H1 (cell line): ENCODE results near the gene CUX1. TPM values are rescaled to one million over a fixed set of nuclear protein-coding genes. Genes with fewer than 3 reads are reported as not detected.

Source experiments
- CTCF ChIA-PET: fragments of 300-600 bp; sonication (Branson Sonifier 250); formaldehyde crosslinking; loops from one replicate; lab custom pipeline; 2021; ENCODE audit not compliant: partially characterized antibody; lab: Charles Lee
- POLR2A ChIA-PET: fragments of 300-600 bp; sonication (Branson Sonifier 250); formaldehyde crosslinking; loops from one replicate; lab custom pipeline; 2021; ENCODE audit warnings: inconsistent platforms; ENCODE audit not compliant: partially characterized antibody; lab: Charles Lee
- DNase-seq, 2 experiments: peaks; one replicate each; pipeline versions ENCODE4 v3.0.0 to v3.0.0-alpha.2; 2010 to 2022; ENCODE audit warnings: low spot score in 2 of 2, low read depth in 1 of 2, mixed read lengths in 1 of 2
- FAIRE-seq: peaks from 2 replicates; lab custom pipeline; 2011; peaks lifted over from hg19 to GRCh38; lab: Jason Lieb, UNC
- H2AFZ ChIP-seq: 2 replicates; pipeline ENCODE4 v1.8.1; 2012; ENCODE audit warnings: low read length, inconsistent platforms
- H2AK5ac ChIP-seq: 2 replicates; pipeline ENCODE4 v1.6.1; 2013; ENCODE audit warnings: low read depth, low read length
- H2BK120ac ChIP-seq: replicated peaks from 2 replicates; pipeline ENCODE3; 2013; ENCODE audit warnings: low read depth, low read length, inconsistent platforms
- H2BK12ac ChIP-seq: 2 replicates; pipeline ENCODE4 v1.6.1; 2013; ENCODE audit warnings: low read depth, low read length
- H2BK15ac ChIP-seq: 2 replicates; pipeline ENCODE4 v1.6.1; 2013; ENCODE audit warnings: low read length
- H2BK20ac ChIP-seq: 2 replicates; pipeline ENCODE4 v1.6.1; 2013; ENCODE audit warnings: low read length
- H2BK5ac ChIP-seq: 2 replicates; pipeline ENCODE4 v1.6.1; 2013; ENCODE audit warnings: low read depth, low read length
- H3K14ac ChIP-seq: 2 replicates; pipeline ENCODE4 v1.6.1; 2013; ENCODE audit warnings: inconsistent platforms; ENCODE audit not compliant: insufficient read length
- H3K18ac ChIP-seq: 2 replicates; pipeline ENCODE4 v1.6.1; 2013; ENCODE audit warnings: low read length; ENCODE audit errors: extremely low read depth
- H3K23ac ChIP-seq: 2 replicates; pipeline ENCODE4 v1.6.1; 2013; ENCODE audit warnings: inconsistent platforms; ENCODE audit not compliant: insufficient read length
- H3K23me2 ChIP-seq: 2 replicates; pipeline ENCODE4 v1.6.1; 2013; ENCODE audit warnings: low read depth, low read length
- H3K27ac ChIP-seq: 2 replicates; pipeline ENCODE4 v1.6.1; 2011; ENCODE audit warnings: low read depth, low read length, inconsistent platforms
- H3K27me3 ChIP-seq, 4 experiments: replicated peaks in 1 of 4; 1 replicate in 1 of 4; 2 replicates in 3 of 4; pipeline versions ENCODE4 v1.6.1 to v1.8.1; 2011 to 2013; ENCODE audit warnings: low read length in 3 of 4, mild to moderate bottlenecking in 3 of 4, inconsistent platforms in 2 of 4, mixed read lengths in 2 of 4, moderate library complexity in 1 of 4; ENCODE audit not compliant: control insufficient read depth in 3 of 4, insufficient read depth in 3 of 4; ENCODE audit errors: extremely low read depth in 1 of 4
- H3K36me3 ChIP-seq, 4 experiments: 2 replicates each; pipeline versions ENCODE4 v1.6.1 to v1.8.1; 2011 to 2013; ENCODE audit warnings: mild to moderate bottlenecking in 4 of 4, low read length in 3 of 4, moderate library complexity in 2 of 4, control low read depth in 1 of 4, inconsistent platforms in 1 of 4; ENCODE audit not compliant: insufficient read depth in 4 of 4, control insufficient read depth in 2 of 4
- H3K4ac ChIP-seq: replicated peaks from 2 replicates; pipeline ENCODE3; 2013; ENCODE audit warnings: low read length, low read depth, mixed read lengths, inconsistent platforms; ENCODE audit not compliant: insufficient read length
- H3K4me1 ChIP-seq, 4 experiments: replicated peaks in 1 of 4; 1 replicate in 1 of 4; 2 replicates in 3 of 4; pipeline versions ENCODE4 v1.6.1 to v1.8.1; 2011 to 2013; ENCODE audit warnings: low read length in 3 of 4, inconsistent platforms in 2 of 4, mixed read lengths in 1 of 4; ENCODE audit not compliant: insufficient read depth in 4 of 4, control insufficient read depth in 3 of 4
- H3K4me2 ChIP-seq, 2 experiments: 2 replicates each; pipeline versions ENCODE4 v1.6.1 to v1.8.1; 2011 to 2013; ENCODE audit warnings: low read depth in 2 of 2, low read length in 2 of 2, control low read depth in 1 of 2, inconsistent platforms in 1 of 2, mild to moderate bottlenecking in 1 of 2; ENCODE audit not compliant: insufficient read depth in 1 of 2
- H3K4me3 ChIP-seq, 4 experiments: fragments of 200-600, 300-600 bp in 1 of 4; sonication (generic), shearing (Covaris generic), sonication (Bioruptor Twin) in 1 of 4; 2 replicates each; pipeline versions ENCODE4 v1.5.1 to v1.8.1; 2011 to 2016; ENCODE audit warnings: low read length in 4 of 4, low read depth in 3 of 4, control low read depth in 2 of 4, inconsistent platforms in 2 of 4, mild to moderate bottlenecking in 2 of 4, mixed read lengths in 1 of 4, moderate library complexity in 1 of 4; ENCODE audit not compliant: insufficient read depth in 2 of 4; ENCODE audit errors: extremely low read depth in 1 of 4
- H3K56ac ChIP-seq: replicated peaks from 2 replicates; pipeline ENCODE3; 2013; ENCODE audit warnings: low read depth, mild to moderate bottlenecking, mixed read lengths, low read length, inconsistent platforms; ENCODE audit not compliant: insufficient read length
- H3K79me1 ChIP-seq: 2 replicates; pipeline ENCODE4 v1.6.1; 2013; ENCODE audit warnings: low read depth, low read length, control low read depth
- H3K79me2 ChIP-seq, 2 experiments: 2 replicates each; pipeline versions ENCODE4 v1.6.1 to v1.8.1; 2012 to 2013; ENCODE audit warnings: low read length in 2 of 2, mild to moderate bottlenecking in 2 of 2, inconsistent platforms in 1 of 2; ENCODE audit not compliant: insufficient read depth in 2 of 2, control insufficient read depth in 1 of 2
- H3K9ac ChIP-seq, 4 experiments: replicated peaks in 1 of 4; 1 replicate in 1 of 4; 2 replicates in 3 of 4; pipeline versions ENCODE4 v1.6.1 to v1.8.1; 2011 to 2013; ENCODE audit warnings: low read depth in 3 of 4, low read length in 3 of 4, control low read depth in 2 of 4, mild to moderate bottlenecking in 2 of 4, moderate library complexity in 2 of 4, inconsistent platforms in 1 of 4; ENCODE audit errors: extremely low read depth in 1 of 4
- H3K9me3 ChIP-seq, 2 experiments: 2 replicates each; pipeline versions ENCODE4 v1.6.1 to v1.8.1; 2012 to 2013; ENCODE audit warnings: mild to moderate bottlenecking in 2 of 2, moderate library complexity in 2 of 2, control low read depth in 1 of 2, inconsistent platforms in 1 of 2, low read depth in 1 of 2, low read length in 1 of 2, mixed read lengths in 1 of 2; ENCODE audit not compliant: insufficient read depth in 2 of 2
- H4K20me1 ChIP-seq, 2 experiments: replicated peaks in 1 of 2; 2 replicates each; pipeline versions ENCODE3 to v1.8.1; 2011 to 2013; ENCODE audit warnings: inconsistent platforms in 2 of 2, low read length in 2 of 2, mild to moderate bottlenecking in 1 of 2; ENCODE audit not compliant: insufficient read depth in 2 of 2, control insufficient read depth in 1 of 2
- H4K5ac ChIP-seq: 2 replicates; pipeline ENCODE4 v1.6.1; 2013; ENCODE audit warnings: low read length, low read depth, mixed read lengths, inconsistent platforms; ENCODE audit not compliant: insufficient read length
- H4K8ac ChIP-seq: 2 replicates; pipeline ENCODE4 v1.8.0; 2013; ENCODE audit warnings: mild to moderate bottlenecking, moderate library complexity, low read length, inconsistent platforms; ENCODE audit not compliant: insufficient read depth; ENCODE audit errors: extremely low read depth
- H4K91ac ChIP-seq: replicated peaks from 2 replicates; pipeline ENCODE3; 2013; ENCODE audit warnings: low read length, mixed read lengths, inconsistent platforms; ENCODE audit not compliant: insufficient read length
- BACH1 ChIP-seq: IDR thresholded peaks from 2 replicates; pipeline ENCODE4 v1.6.1; 2012; ENCODE audit warnings: low read length, improper control_type of control experiment
- CHD1 ChIP-seq: IDR thresholded peaks from 2 replicates; pipeline ENCODE4 v1.6.1; 2012; ENCODE audit warnings: low read depth, low read length, improper control_type of control experiment
- CREB1 ChIP-seq: IDR thresholded peaks from 2 replicates; pipeline ENCODE4 v1.6.1; 2012; ENCODE audit warnings: inconsistent platforms
- GTF2F1 ChIP-seq: IDR thresholded peaks from 2 replicates; pipeline ENCODE4 v1.6.1; 2012; ENCODE audit warnings: low read depth, low read length, improper control_type of control experiment, borderline replicate concordance
- HDAC6 ChIP-seq: IDR thresholded peaks from one replicate; pipeline ENCODE4 v1.7.1; 2012; ENCODE audit warnings: low read depth, mild to moderate bottlenecking, inconsistent platforms, low read length, moderate library complexity
- MAFK ChIP-seq: IDR thresholded peaks from 2 replicates; pipeline ENCODE4 v1.6.1; 2012; ENCODE audit warnings: low read depth, mild to moderate bottlenecking, improper control_type of control experiment, low read length
- NANOG ChIP-seq: IDR thresholded peaks from 2 replicates; pipeline ENCODE4 v1.6.1; 2011; ENCODE audit warnings: low read length, low read depth, mild to moderate bottlenecking, inconsistent platforms; ENCODE audit not compliant: insufficient read depth, poor library complexity, severe bottlenecking
- SIRT6 ChIP-seq: IDR thresholded peaks from one replicate; pipeline ENCODE4 v1.7.1; 2012; ENCODE audit warnings: low read length, inconsistent platforms
- SRF ChIP-seq: IDR thresholded peaks from 2 replicates; pipeline ENCODE4 v1.6.1; 2011; ENCODE audit warnings: mild to moderate bottlenecking, low read depth, low read length, moderate library complexity
- WGBS, 2 experiments: shearing (Covaris generic) in 1 of 2; methylation state at CpG; one replicate each; pipeline versions ENCODE4 v1.1.6 to v1.1.7; 2013 to 2015; ENCODE audit warnings: low lambda C conversion rate in 2 of 2, mixed read lengths in 2 of 2, inconsistent platforms in 1 of 2, low coverage in 1 of 2, missing lambda C conversion rate in 1 of 2; ENCODE audit not compliant: insufficient replicate concordance in 2 of 2, insufficient coverage in 1 of 2, insufficient read length in 1 of 2; ENCODE audit errors: extremely low coverage in 1 of 2, missing lambda C conversion rate in 1 of 2; 5-methylcytosine and 5-hydroxymethylcytosine counted together
- polyA plus RNA-seq, 7 experiments: library from polyadenylated mRNA; depleted of rRNA in 3 of 7; stranded (reverse) in 5 of 7; unstranded in 2 of 7; fragments of >200 nt in 5 of 7; fragments of 200-250 nt in 2 of 7; gene quantifications; 1 replicate in 5 of 7; 2 replicates in 1 of 7; 4 replicates in 1 of 7; pipeline versions ENCODE4 v1.2.1 to v1.2.3, GENCODE V29; 2011 to 2013; ENCODE audit warnings: missing spikeins in 2 of 7, mixed read lengths in 2 of 7
- total RNA-seq: library from RNA; stranded (reverse); fragmentation: NEBNext Ultra II Directional; extraction: Animal tissue kit (Norgen Biotek cat#: 25700); gene quantifications from 2 replicates; pipeline ENCODE4 v1.2.1, GENCODE V29; 2021
- TF ChIP-seq, protein P1 (sequence below): IDR thresholded peaks from 2 replicates; pipeline ENCODE4 v1.6.1; 2012; ENCODE audit warnings: inconsistent platforms
- TF ChIP-seq, protein P2 (sequence below), 3 experiments: IDR thresholded peaks; 1 replicate in 2 of 3; 2 replicates in 1 of 3; pipeline versions ENCODE4 v1.5.1 to v1.6.1; 2011; ENCODE audit warnings: low read length in 3 of 3, mild to moderate bottlenecking in 3 of 3, inconsistent platforms in 2 of 3, low read depth in 1 of 3, moderate library complexity in 1 of 3; ENCODE audit not compliant: insufficient read depth in 1 of 3; ENCODE audit errors: control extremely low read depth in 1 of 3

Gene CUX1
- total and polyA plus RNA-seq, 2 of the 8 experiments (the other 6 are each of a cell fraction or from before 2014, with no cell fraction given) = 21.6 to 65.9 TPM

DNA sequence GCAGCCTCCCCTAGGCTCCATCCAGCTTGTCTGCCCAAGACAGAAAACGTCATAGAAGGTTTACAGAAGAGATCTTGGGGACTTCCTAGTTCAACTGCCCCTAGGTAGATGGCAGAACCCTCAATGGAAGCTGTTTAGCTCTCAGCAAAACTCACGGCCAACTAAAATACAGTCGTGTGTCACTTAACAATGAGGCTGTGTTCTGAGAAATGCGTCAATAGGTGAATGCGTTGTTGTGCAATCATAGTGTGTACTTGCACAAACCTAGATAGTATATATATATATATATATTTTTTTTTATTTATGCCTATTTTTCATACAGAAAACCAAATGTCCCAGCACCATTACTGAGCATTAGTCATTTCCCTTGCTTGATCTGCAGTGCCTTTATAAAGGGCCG, 368.9 kb downstream of the CUX1 start:
- H2BK12ac ChIP-seq = no peak overlapping the region

More for the DNA sequence above, 368.9 kb downstream of the CUX1 start:
- Histone ChIP-seq H3K18ac (no peak overlapping the region), H3K4me1 (peaks cover 4 to 15% (median 9%) of the 10 kb centered on the region in 4 experiments), H3K23ac (no peak overlapping the region), H2AK5ac (no peak overlapping the region), H3K9ac (no peak overlapping the region), H2BK15ac (no peak overlapping the region), H2BK120ac (no peak overlapping the region), H2BK20ac (no peak overlapping the region), H3K4me2 (no peak overlapping the region), H4K8ac (no peak overlapping the region), H4K91ac (no peak overlapping the region), H3K23me2 (no peaks in the 10 kb centered on the region), H3K79me1 (no peaks in the 10 kb centered on the region; the same call in 1 of the 2 replicates), H3K79me2 (no peaks in the 10 kb centered on the region), H2BK5ac (no peak overlapping the region), H3K14ac (no peak overlapping the region), H3K9me3 (no peaks in the 10 kb centered on the region), H3K56ac (no peak overlapping the region), H3K27ac (no peak overlapping the region), H3K4me3 (no peak overlapping the region), H3K4ac (no peak overlapping the region), H2AFZ (no peak overlapping the region), H3K27me3 (no peaks in the 10 kb centered on the region), H4K20me1 (no peaks in the 10 kb centered on the region), H4K5ac (no peak overlapping the region), H3K36me3 (peaks cover 0 to 24% (median 1%) of the 10 kb centered on the region in 4 experiments; a peak in 4 of 8 replicates)
- 93% methylated on average over 6 of the region's 6 CpGs; no CpG with 5 or more reads in 1 of the 2 experiments for WGBS, 2 experiments
- CTCF ChIA-PET = interaction anchor here (0.5 kb wide), 1 partner anchor 281 kb away, joined by 3 read pairs; no protein-coding TSS in a partner anchor
- TF ChIP-seq, protein P1, sequence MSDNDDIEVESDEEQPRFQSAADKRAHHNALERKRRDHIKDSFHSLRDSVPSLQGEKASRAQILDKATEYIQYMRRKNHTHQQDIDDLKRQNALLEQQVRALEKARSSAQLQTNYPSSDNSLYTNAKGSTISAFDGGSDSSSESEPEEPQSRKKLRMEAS = no peak
- TF ChIP-seq MAFK = no peak
- no peak for TF ChIP-seq SIRT6
- no peak for TF ChIP-seq GTF2F1
- no peak for TF ChIP-seq NANOG
- TF ChIP-seq SRF = no peak
- TF ChIP-seq, protein P2, sequence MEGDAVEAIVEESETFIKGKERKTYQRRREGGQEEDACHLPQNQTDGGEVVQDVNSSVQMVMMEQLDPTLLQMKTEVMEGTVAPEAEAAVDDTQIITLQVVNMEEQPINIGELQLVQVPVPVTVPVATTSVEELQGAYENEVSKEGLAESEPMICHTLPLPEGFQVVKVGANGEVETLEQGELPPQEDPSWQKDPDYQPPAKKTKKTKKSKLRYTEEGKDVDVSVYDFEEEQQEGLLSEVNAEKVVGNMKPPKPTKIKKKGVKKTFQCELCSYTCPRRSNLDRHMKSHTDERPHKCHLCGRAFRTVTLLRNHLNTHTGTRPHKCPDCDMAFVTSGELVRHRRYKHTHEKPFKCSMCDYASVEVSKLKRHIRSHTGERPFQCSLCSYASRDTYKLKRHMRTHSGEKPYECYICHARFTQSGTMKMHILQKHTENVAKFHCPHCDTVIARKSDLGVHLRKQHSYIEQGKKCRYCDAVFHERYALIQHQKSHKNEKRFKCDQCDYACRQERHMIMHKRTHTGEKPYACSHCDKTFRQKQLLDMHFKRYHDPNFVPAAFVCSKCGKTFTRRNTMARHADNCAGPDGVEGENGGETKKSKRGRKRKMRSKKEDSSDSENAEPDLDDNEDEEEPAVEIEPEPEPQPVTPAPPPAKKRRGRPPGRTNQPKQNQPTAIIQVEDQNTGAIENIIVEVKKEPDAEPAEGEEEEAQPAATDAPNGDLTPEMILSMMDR (IDR thresholded peaks at IDR 0.05; ENCODE audit: control extremely low read depth in 1 of 3, insufficient read depth in 1 of 3, low read depth in 1 of 3, low read length in 3 of 3) = no peak
- no peak for TF ChIP-seq HDAC6
- no peak for TF ChIP-seq BACH1
- TF ChIP-seq CREB1 = no peak
- TF ChIP-seq CHD1 = no peak
- POLR2A ChIA-PET = no interaction called here
- no peak for DNase-seq
- no peak for FAIRE-seq
